Activated T-cell treated with anti-CD3 and anti-CD28 coated beads for 24 hours (primary cell): ENCODE data around the gene PDXDC1.
"Not testable (repeated sequence)": the region's sequence is repeated elsewhere in the genome, so short reads cannot be mapped to it uniquely, and the experiment has no call there.

Experiments
- DNase-seq: peaks from one replicate; pipeline ENCODE4 v3.0.0-alpha.2; 2020; ENCODE audit warnings: low read depth

The PDXDC1 gene

DNA sequence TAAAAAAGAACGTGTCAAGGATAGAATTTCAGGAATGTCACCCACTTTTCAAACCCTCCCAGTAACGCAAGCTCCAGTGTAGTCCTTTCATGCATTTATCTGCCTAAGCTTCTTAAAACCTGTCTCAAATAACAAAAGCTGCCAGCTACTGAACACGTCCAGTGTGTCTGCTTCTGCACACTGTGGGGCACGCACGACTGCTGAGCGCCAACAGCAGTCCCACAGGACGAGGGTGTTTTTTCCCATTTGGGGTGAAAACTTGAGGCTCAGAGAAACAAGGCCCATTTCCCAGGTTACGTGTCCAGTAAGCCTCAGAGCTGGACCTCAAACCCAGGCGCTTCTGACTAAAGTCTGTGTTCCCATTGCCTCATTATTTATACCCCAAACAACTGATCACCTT is 63.9 kb downstream of the PDXDC1 start:
- DNase-seq = no peak

DNA sequence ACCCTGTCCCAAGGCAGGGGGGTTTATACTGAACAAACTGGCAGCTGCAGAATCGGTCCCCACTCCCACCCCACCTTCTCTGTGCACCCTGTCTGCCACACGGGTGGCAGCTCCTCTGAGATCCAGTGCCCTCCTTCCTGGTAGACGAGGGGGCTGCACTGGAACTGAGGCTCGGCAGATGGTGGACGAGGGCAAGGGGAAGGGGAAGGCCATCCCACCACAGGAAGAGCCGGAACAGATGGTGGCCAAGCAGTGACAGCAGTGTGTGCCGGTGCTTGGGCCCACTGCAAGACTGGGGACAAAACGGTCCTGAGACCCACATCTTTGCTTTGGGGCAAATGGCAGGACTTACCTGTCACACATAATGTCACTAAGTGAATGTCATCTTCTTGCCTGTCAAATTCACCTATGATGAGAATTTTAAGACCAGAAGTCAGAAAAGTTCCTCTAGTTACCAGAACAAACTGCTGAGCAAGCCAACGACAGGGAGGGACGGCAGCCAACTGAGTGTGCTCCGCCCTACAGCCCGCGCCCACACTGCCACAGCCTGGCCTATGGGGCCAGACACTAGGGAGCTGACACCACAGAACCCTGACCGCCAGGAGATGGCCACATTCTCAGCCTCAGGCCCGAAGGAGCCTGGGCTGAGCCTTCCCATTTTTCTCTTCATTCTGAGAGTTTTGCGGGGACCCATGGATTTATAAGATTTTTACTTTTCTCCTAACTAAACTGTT is 66.6 kb downstream of the PDXDC1 start:
- no peak for DNase-seq

DNA sequence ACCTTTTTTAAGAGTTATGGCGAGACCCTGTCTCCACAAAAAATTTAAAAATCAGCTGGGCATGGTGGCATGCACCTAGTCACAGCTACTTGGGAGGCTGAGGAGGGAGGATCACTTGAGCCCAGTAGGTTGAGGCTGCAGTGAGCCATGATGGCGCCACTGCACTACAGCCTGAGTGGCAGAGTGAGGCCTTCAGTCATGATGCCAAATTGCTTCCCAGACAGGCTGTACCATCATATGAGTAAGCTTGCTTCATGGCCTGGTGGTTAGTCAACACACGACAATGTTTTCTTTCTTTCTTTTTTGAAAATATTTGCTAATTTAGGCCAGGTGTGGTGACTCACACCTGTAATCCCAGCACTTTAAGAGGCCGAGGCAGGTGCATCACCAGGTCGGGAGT is 68.5 kb downstream of the PDXDC1 start:
- DNase-seq = no peak

DNA sequence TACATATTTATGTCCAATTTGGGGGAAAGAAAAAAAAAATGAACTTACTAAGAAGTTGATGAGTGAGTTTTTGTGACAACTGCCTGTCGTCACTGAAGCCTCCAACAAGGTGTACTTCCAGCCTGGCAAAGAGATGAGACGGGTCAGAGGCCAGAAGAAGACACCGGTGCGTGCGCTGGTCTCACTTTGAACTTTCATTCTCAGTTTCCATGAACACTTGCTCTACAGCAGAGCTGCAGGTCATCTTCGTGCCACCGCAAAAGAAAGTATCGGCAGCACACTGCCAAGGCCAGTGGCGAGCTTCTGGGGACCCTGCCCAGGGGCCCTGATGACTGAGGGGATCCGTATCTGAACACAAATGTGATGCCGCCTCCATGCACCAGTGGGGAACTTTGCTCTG is 69.5 kb downstream of the PDXDC1 start:
- DNase-seq = no peak

DNA sequence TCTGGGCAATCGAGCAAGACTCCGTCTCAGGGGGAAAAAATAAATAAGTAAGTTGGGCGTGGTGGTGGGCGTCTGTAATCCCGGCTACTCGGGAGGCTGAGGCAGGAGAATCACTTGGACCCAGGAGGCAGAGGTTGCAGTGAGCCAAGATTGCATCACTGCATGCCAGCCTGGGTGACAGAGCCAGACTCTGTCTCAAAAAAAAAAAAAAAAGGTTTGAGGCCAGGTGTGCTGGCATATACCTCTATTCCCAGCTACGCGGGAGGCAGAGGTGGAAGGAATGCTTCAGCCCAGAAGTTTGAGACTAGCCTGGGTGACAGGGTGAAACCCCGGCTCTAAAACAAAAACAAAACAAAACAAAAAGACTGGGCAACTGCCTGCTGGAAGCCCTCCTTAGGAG is 70.4 kb downstream of the PDXDC1 start:
- not testable (repeated sequence) for DNase-seq

DNA sequence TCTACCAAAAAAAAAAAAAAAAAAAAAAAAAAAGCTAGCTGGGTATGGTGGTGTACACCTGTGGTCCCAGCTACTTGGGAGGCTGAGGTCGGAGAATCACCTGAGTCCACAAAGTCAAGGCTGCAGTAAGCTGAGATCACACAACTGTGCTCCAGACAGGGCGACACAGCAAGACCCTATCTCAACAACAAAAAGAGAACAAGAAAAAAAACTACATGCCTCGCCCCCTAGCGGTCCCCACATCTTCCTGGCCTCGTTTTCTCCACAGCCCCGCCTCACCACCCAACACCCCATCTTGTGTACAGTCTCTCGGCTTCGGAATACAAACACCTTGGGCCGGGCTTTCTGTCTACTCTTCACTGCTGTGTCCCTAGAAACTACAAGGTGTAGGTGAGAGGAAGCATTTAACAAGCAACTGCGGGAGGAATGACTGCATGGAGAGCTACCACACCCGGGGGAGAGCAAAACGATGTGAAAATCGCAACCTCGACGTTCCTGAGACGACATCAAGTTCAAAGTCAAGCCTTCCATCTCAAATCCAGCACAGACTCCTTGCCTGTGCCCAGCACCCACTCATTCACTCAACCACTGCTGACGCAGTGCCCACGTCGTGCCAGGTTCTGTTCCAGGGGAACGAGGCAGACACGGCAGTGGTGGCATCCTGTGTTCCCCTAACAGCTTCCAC is 72.0 kb downstream of the PDXDC1 start:
- DNase-seq = no peak

DNA sequence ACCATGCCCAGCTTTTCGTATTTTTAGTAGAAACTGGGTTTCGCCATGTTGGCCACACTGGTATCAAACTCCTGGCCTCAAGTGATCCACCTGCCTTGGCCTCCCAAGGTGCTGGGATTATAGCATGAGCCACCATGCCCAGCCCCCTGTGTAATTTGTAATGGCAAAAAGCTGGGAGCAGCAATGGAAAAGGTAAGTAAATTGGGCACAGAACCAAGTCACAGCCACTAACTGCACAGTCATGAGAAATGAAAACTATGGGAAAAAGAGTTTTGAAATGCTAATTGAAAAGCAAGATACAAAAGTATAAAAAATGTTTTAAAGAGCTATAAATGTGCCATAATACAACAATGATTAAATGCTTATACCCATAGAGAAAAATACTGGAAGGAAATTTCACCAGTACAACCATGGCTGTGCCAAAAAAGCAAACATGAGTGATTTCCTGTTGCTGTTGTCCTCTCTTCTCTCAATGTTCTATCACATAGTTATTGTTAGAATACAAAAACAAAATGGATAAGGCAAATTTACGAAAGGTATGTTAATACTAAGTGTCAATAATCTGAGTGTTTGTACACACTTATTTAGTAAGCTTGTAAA is 74.9 kb downstream of the PDXDC1 start:
- no peak for DNase-seq

DNA sequence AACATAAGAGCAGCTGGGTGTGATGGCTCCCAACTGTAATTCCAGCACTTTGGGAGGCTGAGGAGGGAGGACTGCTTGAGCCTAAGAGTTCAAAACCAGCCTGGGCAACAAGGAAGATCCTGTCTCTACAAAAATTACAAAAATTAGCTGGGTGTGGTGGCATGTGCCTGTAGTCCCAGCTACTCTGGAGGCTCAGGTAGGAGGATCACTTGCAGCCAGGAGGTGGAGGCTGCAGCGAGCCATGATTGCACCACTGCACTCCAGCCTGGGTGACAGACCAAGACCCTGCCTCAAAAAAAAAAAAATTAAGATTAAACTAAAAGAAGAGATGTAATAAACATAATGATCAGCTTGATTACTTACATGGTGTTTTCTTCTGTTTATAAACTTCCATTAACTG is 75.6 kb downstream of the PDXDC1 start:
- not testable (repeated sequence) for DNase-seq

DNA sequence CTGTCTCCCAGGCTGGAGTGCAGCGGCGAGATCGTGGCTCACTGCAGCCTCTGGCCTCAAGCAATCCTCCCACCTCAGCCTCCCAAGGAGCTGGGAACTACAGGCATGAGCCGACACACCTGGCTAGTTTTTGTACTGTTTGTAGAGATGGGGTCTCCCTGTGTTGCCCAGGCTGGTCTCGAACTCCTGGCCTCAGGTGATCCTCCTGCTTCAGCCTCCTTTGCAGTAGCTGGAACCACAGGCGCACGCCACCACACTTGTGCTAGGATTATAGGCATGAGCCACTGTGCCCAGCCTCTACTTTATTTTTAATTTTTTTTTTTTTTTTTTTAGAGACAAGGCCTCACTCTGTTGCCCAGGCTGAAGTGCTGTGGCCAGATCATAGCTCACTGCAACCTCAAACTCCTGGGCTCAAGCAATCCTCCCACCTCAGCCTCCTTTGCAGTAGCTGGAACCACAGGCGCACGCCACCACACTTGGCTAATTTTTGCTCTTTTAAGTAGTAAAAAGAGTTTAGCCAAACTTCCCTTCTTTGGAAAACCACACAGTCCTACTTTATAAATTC is 76.6 kb downstream of the PDXDC1 start:
- DNase-seq = no peak

DNA sequence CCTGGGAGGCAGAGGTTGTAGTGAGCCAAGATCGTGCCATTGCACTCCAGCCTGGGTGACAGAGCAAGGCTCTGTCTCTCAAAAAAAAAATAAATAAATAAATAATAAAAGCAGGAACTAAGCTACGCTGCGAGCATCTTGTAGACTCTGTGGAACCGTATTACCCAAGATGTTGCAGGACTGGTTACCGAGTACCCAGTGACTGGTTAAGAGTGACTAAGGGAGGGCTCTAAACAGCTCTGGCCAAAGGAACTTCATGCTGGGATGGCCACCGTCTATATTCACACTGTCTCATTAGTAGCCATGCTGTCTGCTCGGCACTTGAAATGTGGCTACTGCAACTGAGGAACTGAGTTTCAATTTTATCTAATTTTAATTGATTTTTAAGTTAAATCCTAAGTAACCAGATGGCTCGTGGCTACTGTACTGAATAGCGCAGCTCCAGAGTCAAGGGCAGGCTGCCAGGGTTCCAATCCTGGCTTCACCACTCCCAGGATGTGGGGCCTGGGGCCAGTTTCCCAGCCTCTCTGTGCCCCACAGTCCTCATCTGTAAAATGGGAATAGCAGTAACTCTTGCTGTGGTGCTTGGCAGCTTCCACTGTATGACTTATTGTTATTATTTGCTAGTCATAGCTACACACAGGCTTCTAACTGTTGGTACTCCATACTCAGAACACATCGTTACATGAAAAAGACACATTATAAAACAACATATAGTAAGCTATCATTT is 78.1 kb downstream of the PDXDC1 start:
- no peak for DNase-seq

DNA sequence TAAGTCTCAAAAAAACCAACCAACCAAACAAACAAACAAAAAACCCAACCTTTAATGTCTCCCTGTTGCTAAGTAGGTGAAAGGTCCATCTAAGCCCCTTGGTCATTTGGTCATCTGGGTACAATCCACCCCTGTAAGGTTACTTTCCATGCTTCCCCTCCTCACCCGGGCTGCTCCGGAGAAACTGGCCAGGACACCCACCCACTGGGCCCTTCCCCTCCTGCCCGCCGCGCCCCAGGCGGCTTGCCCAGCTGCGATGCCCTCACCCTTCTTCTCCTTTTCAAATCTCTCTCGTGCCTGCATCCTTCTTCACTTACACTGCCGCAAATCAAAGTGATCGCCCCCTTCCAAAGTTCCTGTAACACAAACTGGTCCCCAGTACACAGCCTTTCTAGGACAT is 79.1 kb downstream of the PDXDC1 start:
- DNase-seq = no peak

DNA sequence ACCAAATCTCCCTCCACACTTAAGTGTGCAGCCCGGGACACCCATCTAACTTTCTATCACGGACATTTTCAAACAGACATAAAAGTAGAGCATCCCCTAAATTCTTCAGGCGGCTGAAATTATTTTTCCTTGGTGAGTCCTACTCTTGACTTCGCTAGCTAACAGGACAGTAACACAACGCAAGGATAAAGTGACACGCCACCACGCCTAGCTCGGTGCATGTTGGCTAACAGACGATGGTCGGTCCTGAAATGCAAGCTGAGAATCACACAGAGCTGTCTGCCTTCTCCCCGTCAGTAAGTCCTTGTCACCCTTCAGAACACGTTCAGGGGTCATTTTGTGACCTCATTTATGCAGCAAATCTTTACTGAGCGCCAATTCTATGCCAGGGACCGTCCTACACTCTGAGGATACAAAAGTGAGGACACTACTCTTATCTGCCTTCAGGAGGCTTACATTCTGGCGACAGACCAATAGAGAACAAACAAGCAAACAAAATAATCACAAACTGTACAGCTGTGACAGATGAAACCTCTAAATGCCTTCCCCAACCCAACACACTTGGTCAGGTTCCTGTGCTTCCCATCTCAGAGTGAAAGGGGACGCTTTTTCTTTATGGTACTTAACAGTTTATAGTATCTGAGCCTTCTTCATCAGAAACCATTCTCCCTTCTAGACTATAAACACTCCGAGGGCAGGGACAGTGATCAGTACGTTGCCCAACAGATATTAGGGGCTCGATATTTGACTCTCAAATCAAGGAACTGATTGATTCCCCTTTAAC is 79.7 kb downstream of the PDXDC1 start:
- DNase-seq = no peak

DNA sequence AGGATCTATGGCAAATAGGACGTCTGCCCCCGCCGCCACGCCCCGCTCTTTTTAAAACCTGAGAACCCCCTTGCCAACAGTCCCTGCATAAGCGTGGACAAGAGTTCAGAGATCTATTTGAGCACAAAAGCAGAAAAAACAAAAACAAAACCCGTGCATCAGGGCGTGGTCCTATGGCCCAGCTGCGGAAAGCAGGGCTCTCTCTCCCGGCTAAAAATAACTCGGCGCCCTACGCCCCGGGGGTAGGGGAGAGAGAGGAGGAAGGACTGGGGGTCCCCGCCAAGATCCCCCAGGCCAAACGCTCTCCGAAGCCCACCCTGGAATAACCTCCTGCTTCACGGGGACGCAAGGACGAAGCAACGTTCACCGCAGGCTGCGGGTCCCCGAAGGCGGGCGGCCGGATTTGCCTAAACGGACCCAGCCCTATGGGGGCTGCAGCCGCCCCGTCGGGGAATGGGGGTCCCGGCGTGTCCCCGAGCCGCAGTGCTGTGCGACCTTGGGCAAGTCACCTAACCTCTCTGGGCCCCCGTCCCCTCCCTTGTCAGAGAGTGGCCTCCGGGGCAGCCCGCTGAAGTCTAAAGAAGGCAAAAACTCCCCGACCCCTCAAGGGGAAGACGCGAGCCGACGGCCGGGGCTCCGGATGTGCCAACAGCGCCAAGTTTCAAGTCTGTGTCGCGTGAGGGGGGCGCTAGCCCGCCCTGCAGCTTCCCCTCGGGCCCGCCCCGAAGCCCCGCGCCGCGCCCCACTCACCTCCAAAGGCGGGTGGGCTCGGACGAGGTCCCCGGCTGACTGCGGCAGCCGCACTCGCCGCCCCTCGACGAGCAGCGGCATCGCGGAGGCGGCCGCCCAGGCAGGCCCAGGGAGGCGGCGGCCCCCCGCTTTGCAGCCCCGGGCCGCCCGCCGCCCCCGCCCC is 80.6 kb downstream of the PDXDC1 start:
- DNase-seq = no peak

DNA sequence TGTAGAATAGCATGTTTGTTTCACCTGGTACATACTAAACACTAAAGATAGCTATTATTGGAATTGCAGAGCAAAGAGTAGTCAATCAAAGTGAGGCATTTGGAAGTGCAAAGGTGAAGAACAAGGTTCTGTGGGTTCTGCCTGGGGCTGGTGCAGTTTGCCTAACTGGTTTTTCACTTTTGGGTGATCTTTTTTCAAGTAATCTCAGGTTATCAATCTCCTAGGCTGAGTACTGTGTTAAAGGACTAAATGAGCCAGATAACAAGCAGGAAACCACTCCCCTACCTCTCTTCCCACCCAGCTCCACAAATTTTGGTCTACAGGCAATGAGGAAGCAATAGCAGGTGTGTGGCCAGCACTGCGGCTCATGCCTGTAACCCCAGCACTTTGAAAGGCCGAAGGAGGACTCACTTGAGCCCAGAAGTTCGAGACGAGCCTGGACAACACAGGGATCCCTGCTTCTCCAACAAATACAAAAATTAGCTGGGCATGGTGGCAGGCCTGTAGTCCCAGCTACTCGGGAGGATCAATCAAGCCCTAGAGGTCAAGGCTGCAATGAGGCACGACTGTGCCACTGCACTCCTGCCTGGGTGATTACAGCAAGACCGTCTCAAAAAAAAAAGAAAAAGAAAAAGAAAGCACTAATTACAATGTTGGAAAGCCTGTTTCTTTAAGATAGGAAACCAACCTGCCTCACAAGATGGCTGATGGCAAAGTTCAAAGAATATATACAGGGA is 83.0 kb downstream of the PDXDC1 start:
- no peak for DNase-seq

DNA sequence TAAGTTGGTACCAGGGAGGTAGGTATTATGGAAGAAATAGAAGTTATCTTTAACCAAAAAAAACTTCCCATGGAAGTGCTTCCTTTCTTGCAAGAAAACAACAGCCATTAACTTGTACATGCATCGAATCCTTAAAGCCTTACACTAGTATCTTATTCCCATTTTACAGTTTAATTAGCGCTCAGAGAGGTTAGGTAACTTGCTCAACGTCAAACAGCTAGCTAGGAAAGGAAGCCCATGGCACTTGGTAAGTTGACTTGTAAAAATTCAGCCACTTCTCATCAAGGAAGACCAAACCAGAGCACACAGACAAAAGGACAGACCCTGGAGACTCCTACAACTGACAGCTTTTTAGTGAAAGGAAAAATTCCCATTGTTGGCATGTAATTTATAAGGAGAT is 84.5 kb downstream of the PDXDC1 start:
- no peak for DNase-seq

DNA sequence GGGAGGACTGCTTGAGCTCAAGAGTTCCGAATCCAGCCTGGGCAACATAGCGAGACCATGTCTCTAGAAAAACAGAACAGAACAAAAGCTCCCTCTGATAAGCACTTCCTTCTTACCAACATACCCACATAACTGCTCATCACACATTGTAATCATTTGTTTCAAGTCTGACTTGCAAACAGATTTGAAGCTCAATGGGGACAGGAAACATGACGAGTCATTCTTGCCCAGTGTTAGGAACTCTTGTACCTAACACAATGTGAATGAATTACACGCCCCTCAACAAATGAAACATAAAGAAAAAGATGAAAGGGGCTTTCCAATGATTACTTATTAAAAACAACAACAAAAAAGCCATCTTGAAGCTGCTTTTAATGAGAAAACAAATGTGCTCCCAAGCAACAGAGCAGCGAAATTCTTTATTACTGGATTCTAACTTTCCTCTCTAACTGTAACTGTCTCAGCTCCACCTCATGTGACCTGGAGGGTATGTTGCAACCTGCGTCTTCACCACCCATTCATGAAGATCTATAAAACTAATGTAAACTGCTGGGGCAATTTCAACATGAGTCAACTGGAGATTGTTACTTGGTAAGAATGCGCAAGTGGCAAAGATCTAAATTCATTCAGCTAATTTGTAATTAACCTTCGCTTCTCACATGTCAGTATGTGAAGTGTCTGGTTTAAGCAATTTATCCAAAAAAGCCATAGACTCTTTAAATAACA is 87.4 kb downstream of the PDXDC1 start:
- not testable (repeated sequence) for DNase-seq

DNA sequence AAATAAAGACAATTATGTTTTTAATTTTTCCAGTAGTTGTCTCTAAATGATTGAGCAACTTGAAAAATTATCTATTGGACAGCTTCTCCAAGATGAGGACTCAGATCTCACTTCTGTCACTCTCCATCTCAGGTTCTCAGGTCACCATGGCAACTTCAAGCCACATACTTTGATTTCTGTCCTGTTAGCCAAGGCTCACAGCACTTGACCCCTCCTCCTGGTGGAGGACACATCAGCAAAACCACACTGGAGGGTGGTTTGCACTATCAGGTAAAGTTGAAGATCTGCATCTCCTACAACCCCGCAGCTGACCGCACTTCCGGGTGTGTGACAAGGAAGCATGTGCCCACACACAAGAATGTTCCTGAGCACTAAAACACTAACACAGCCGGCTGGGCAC is 91.1 kb downstream of the PDXDC1 start:
- DNase-seq = not testable (repeated sequence)

DNA sequence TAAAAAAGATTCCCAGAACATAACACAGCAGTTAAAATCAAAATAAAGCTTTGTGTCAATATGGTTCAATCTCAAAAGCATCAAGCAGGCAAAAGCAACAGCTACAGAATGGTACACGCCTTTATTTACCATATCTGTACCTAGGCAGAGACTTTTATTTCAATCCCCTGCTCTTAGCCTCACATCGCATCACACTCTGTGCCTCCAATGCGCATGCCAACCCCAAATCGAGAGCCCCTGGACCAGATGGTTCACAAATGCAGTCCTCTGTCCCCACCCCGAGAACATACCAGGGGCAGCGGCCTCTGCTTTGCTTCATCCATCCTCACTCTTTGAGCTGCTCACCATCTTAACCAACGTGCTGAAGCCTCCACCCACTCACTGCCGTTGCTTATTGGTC is 91.9 kb downstream of the PDXDC1 start:
- not testable (repeated sequence) for DNase-seq

DNA sequence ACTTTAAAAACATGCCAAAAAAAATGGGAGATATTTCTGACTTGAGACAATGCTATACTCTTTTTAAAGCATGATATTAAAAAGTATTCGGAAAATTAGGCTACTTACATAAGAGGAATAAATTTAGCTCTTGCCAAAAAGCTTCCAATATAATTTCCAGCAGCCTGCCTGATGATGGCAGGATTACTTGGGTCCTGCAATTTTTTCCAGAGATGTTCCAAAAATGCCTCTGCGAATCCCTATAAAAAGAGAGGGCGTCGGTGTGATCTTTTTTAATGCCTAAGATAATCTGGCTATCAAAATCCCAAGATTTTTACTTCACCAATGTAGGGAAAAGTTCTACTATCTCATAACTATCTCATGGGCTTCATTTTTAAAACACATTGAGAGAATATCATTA is 96.2 kb downstream of the PDXDC1 start:
- not testable (repeated sequence) for DNase-seq
